Measurements from ENCODE around the gene NCKAP5.

DNA sequence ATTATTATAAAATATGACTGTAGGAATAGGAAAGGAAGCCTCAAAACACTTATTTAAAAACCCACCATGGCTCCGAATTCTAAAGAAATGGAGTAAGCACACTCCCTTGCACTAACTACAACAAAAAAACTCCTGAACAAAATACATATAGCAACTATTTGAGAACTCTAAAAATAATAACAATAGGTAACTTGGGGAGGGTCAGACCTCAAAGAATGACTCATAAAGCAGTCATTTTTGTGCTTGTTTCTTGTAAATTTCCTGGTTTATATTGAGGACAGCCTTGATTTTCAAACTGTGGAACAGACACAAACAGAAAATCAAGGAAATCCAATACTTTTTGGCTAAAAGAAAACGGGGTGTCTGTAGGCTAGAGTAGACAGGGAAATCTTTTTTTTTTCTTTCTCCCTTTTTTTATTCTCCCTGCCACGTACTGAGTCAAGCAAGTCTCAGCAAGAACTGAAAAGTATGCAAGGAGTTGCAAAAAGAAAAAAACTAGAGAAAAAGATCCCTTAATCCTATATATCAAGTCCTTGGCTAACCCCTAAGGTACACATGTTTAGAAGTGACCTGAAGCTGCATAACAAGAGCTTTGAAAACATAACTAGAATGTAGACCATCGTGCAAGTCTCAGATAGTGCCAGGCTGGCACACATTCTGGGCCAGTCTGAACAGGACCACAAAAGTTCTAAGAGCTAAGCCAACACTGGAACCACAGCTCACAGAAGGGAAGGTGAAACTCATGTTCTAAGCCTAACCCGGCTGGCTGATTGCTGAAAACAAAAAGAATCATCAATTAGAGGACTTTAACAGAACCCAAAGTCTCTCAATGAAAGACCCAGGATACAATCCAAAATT is 495.2 kb downstream of the NCKAP5 start:
- TF ChIP-seq, protein P1, sequence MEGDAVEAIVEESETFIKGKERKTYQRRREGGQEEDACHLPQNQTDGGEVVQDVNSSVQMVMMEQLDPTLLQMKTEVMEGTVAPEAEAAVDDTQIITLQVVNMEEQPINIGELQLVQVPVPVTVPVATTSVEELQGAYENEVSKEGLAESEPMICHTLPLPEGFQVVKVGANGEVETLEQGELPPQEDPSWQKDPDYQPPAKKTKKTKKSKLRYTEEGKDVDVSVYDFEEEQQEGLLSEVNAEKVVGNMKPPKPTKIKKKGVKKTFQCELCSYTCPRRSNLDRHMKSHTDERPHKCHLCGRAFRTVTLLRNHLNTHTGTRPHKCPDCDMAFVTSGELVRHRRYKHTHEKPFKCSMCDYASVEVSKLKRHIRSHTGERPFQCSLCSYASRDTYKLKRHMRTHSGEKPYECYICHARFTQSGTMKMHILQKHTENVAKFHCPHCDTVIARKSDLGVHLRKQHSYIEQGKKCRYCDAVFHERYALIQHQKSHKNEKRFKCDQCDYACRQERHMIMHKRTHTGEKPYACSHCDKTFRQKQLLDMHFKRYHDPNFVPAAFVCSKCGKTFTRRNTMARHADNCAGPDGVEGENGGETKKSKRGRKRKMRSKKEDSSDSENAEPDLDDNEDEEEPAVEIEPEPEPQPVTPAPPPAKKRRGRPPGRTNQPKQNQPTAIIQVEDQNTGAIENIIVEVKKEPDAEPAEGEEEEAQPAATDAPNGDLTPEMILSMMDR (IDR thresholded peaks at IDR 0.05) = no peak
- TF ChIP-seq EP300 (IDR thresholded peaks at IDR 0.05) = no peak

Data from upper lobe of left lung (tissue), 4 donors.